Smooth muscle cell (in vitro differentiated cells): ENCODE data around the gene ZKSCAN5. TPM values are rescaled to one million over a fixed set of nuclear protein-coding genes. Genes with fewer than 3 reads are reported as not detected.

Experiments used
- DNase-seq: peaks from one replicate; lab custom pipeline; 2025; ENCODE audit not compliant: unreplicated experiment; lab: John Stamatoyannopoulos, UW
- H2AFZ ChIP-seq: fragments of 200-600 bp; sonication (generic); 2 replicates; pipeline ENCODE4 v1.6.0; 2016; ENCODE audit warnings: antibody characterized with exemption, low read depth, mild to moderate bottlenecking
- H3F3A ChIP-seq: fragments of 200-600 bp; sonication (generic); 2 replicates; pipeline ENCODE4 v1.6.0; 2017; ENCODE audit warnings: antibody characterized with exemption, low read depth
- H3K27ac ChIP-seq: fragments of 200-600 bp; sonication (generic); 2 replicates; pipeline ENCODE4 v1.5.1; 2016; ENCODE audit warnings: low read depth, mild to moderate bottlenecking
- H3K27me3 ChIP-seq: fragments of 200-600 bp; sonication (generic); 2 replicates; pipeline ENCODE4 v1.6.1; 2016; ENCODE audit warnings: low read depth, mild to moderate bottlenecking
- H3K36me3 ChIP-seq: fragments of 200-600 bp; sonication (generic); 2 replicates; pipeline ENCODE4 v1.5.1; 2016; ENCODE audit warnings: low read depth
- H3K4me1 ChIP-seq: fragments of 200-600 bp; sonication (generic); 2 replicates; pipeline ENCODE4 v1.5.1; 2016; ENCODE audit warnings: low read depth
- H3K4me2 ChIP-seq: fragments of 200-600 bp; sonication (generic); 2 replicates; pipeline ENCODE4 v1.6.0; 2016; ENCODE audit warnings: mild to moderate bottlenecking
- H3K4me3 ChIP-seq: fragments of 200-600 bp; sonication (generic); 2 replicates; pipeline ENCODE4 v1.5.1; 2016; ENCODE audit warnings: mild to moderate bottlenecking
- H3K79me2 ChIP-seq: fragments of 200-600 bp; sonication (generic); 2 replicates; pipeline ENCODE4 v1.6.0; 2016; ENCODE audit warnings: low read depth, mild to moderate bottlenecking
- H3K9ac ChIP-seq: fragments of 200-600 bp; sonication (generic); 2 replicates; pipeline ENCODE4 v1.6.0; 2016; ENCODE audit warnings: low read depth
- H3K9me3 ChIP-seq: fragments of 200-600 bp; sonication (generic); replicated peaks from 2 replicates; pipeline ENCODE4 v1.5.1; 2016; ENCODE audit warnings: low read depth
- H4K20me1 ChIP-seq: fragments of 200-600 bp; sonication (generic); 2 replicates; pipeline ENCODE4 v1.6.0; 2016; ENCODE audit warnings: low read depth
- CTCF ChIP-seq: fragments of 200-600 bp; sonication (generic); IDR thresholded peaks from 2 replicates; pipeline ENCODE4 v1.5.1; 2017; ENCODE audit warnings: borderline replicate concordance, mild to moderate bottlenecking, antibody characterized with exemption; ENCODE audit not compliant: insufficient read depth, poor library complexity, severe bottlenecking
- WGBS: methylation state at CpG from one replicate; pipeline ENCODE4 v1.1.7; 2016; ENCODE audit warnings: low lambda C conversion rate; 5-methylcytosine and 5-hydroxymethylcytosine counted together
- polyA plus RNA-seq: library from polyadenylated mRNA; unstranded; fragments of >200 nt; fragmentation: Nextera tagmentation; extraction: Ambion mirVana; gene quantifications from 2 replicates; pipeline ENCODE4 v1.2.1, GENCODE V29; 2016
- total RNA-seq: library from RNA; depleted of rRNA; stranded (reverse); fragments of >200 nt; gene quantifications from 2 replicates; pipeline ENCODE4 v1.2.3, GENCODE V29; 2014

The ZKSCAN5 gene
- total and polyA plus RNA-seq, 2 experiments from 2014 or later = 7.6 to 16.5 TPM

GRCh38 chr7:99558306-99559174, 54.1 kb downstream of the ZKSCAN5 start, which contains the start of gene ZNF655:
Gene ZNF655, plus strand, starts transcription at chr7:99558642. Its CDS starts 1,918 bp downstream, at chr7:99560560.
- H3K79me2 ChIP-seq = peaks cover 44% of the 10 kb centered on the region
- peaks cover 4% of the 10 kb centered on the region for H3K36me3 ChIP-seq
- peak within 1 kb of the TSS; percentile 100 for H3K9ac ChIP-seq
- peaks cover 17% of the 10 kb centered on the region for H4K20me1 ChIP-seq
- peak within 1 kb of the TSS; percentile 95 for H3K4me2 ChIP-seq
- peaks cover 18% of the 10 kb centered on the region for H3K4me1 ChIP-seq
- no peak for TF ChIP-seq CTCF
- WGBS = 1% methylated on average over 71 of the region's 73 CpGs
- H3K27ac ChIP-seq = peak within 1 kb of the TSS; percentile 98
- no peaks in the 10 kb centered on the region for H3K9me3 ChIP-seq
- H3K27me3 ChIP-seq = no peaks in the 10 kb centered on the region
- peaks cover 26% of the 10 kb centered on the region for H3F3A ChIP-seq
- DNase-seq = peak; percentile 78
- peak within 1 kb of the TSS; percentile 93 for H3K4me3 ChIP-seq
- peak within 1 kb of the TSS; percentile 76 for H2AFZ ChIP-seq

GRCh38 chr7:99559175-99559915, 54.9 kb downstream of the ZKSCAN5 start:
- peak overlapping the region; percentile 98 for H3K27ac ChIP-seq
- peaks cover 47% of the 10 kb centered on the region for H3K79me2 ChIP-seq
- H4K20me1 ChIP-seq = peaks cover 25% of the 10 kb centered on the region
- peaks cover 19% of the 10 kb centered on the region for H3K4me1 ChIP-seq
- peak overlapping the region; percentile 93 for H3K4me3 ChIP-seq
- peak overlapping the region; percentile 76 for H2AFZ ChIP-seq
- no peaks in the 10 kb centered on the region for H3K9me3 ChIP-seq
- H3K36me3 ChIP-seq = peaks cover 8% of the 10 kb centered on the region
- TF ChIP-seq CTCF = no peak
- WGBS = 24% methylated on average over 31 of the region's 31 CpGs
- H3F3A ChIP-seq = peaks cover 26% of the 10 kb centered on the region
- H3K27me3 ChIP-seq = no peaks in the 10 kb centered on the region
- H3K4me2 ChIP-seq = peak overlapping the region; percentile 95
- DNase-seq = no peak
- peak overlapping the region; percentile 100 for H3K9ac ChIP-seq

GRCh38 chr7:99560834-99561736, 56.6 kb downstream of the ZKSCAN5 start:
- DNase-seq = no peak
- Histone ChIP-seq H3K9ac (peak overlapping the region; percentile 31), H3K4me1 (peaks cover 19% of the 10 kb centered on the region), H4K20me1 (peaks cover 43% of the 10 kb centered on the region), H3K4me3 (no peak overlapping the region), H3K9me3 (no peaks in the 10 kb centered on the region), H3K27me3 (no peaks in the 10 kb centered on the region), H3K4me2 (peak overlapping the region; percentile 1), H2AFZ (no peak overlapping the region), H3K27ac (peak overlapping the region; percentile 98), H3F3A (peaks cover 29% of the 10 kb centered on the region), H3K79me2 (peaks cover 64% of the 10 kb centered on the region), H3K36me3 (peaks cover 20% of the 10 kb centered on the region)
- TF ChIP-seq CTCF = no peak
- WGBS = 87% methylated on average over 7 of the region's 7 CpGs
